Keratinocyte (primary cell): ENCODE measurements around the gene PTPRT.

Experiments used
- CTCF ChIP-seq, 3 experiments: IDR thresholded peaks in 1 of 3; conservative IDR thresholded peaks in 1 of 3; optimal IDR thresholded peaks in 1 of 3; 2 replicates in 2 of 3; 3 replicates in 1 of 3; pipeline versions ENCODE3 to v1.5.1; 2011; ENCODE audit warnings: low read length in 3 of 3, mild to moderate bottlenecking in 3 of 3, moderate library complexity in 2 of 3, control low read depth in 1 of 3, inconsistent platforms in 1 of 3; ENCODE audit not compliant: insufficient read depth in 2 of 3; ENCODE audit errors: extremely low read depth in 1 of 3
- EZH2 ChIP-seq: IDR thresholded peaks from one replicate; pipeline ENCODE4 v1.6.1; 2012; ENCODE audit warnings: inconsistent platforms, mild to moderate bottlenecking, low read length, moderate library complexity

GRCh38 chr20:42098418-42098817 lies 1091.3 kb downstream of the PTPRT start:
- TF ChIP-seq EZH2, result no peak
- no peak for TF ChIP-seq CTCF (optimal IDR thresholded peaks at IDR 0.05 in 1 of 3, IDR thresholded peaks at IDR 0.05 in 1 of 3, conservative IDR thresholded peaks at IDR 0.05 in 1 of 3; ENCODE audit: extremely low read depth in 1 of 3, insufficient read depth in 2 of 3, low read length in 3 of 3)
